ENCODE results near the gene ESR2.

DNA sequence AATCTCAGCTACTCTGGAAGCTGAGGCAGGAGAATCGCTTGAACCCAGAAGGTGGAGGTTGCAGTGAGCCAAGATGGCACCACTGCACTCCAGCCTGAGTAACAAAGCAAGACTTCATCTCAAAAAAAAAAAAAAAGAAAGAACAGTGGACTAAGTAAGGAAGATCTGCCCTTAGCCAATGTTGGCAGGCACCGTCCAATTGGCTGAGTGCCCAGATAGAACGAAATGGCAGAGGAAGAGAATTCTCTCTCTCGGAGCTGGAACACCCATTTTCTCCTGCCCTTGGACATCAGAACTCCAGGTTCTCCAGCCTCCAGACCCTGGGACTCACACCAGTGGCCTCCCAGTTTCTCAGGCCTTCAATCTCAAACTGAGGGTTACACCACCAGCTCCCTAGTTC, 49.9 kb downstream of the ESR2 start:
- TF ChIP-seq, protein P1, sequence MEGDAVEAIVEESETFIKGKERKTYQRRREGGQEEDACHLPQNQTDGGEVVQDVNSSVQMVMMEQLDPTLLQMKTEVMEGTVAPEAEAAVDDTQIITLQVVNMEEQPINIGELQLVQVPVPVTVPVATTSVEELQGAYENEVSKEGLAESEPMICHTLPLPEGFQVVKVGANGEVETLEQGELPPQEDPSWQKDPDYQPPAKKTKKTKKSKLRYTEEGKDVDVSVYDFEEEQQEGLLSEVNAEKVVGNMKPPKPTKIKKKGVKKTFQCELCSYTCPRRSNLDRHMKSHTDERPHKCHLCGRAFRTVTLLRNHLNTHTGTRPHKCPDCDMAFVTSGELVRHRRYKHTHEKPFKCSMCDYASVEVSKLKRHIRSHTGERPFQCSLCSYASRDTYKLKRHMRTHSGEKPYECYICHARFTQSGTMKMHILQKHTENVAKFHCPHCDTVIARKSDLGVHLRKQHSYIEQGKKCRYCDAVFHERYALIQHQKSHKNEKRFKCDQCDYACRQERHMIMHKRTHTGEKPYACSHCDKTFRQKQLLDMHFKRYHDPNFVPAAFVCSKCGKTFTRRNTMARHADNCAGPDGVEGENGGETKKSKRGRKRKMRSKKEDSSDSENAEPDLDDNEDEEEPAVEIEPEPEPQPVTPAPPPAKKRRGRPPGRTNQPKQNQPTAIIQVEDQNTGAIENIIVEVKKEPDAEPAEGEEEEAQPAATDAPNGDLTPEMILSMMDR (IDR thresholded peaks at IDR 0.05; ENCODE audit: low read depth, low read length) = no peak
- no peak for TF ChIP-seq EZH2phosphoT487 (IDR thresholded peaks at IDR 0.05; ENCODE audit: low read depth)

Measured in OCI-LY3 (cell line).